ENCODE data around the gene PADI1.

PADI1 gene

DNA sequence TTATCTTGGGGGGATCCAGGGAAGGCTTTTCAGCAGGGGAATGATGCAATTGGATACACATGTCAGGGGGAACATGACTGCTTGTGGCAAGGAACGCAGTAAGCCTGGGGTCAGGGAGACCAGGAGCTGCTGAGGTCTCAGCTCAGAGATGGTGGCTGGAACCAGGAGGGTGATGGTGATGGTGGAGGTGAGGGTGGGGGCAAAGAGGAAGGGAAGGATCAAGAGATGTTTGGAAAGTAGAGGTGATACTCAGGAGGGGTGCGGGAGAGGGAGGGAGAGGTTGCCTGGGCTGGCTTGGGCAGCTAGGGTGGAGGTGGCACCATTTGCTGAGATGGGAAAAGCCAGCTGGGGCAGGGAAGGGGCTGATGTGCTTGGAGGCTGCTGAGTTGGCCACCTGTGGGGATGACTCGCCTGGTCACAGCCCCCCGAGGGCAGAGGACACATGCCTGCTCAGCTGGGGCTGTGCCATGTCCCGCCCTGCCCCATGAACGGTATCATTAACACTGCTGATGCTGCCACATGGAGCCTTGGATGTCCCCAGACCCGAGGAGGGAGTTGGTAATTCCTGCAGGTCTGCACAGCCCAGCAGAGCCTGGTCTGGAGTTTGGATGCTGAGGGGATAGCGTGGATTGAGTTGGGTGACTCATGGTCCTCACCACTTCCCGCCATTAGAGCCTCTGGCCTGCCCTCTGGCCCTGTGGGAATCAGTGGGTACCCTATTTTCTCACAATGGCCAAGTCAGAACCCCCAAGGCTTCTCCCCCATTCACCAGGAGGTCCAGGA lies 6.3 kb upstream of the PADI1 start (continued):
- TF ChIP-seq, protein P1, sequence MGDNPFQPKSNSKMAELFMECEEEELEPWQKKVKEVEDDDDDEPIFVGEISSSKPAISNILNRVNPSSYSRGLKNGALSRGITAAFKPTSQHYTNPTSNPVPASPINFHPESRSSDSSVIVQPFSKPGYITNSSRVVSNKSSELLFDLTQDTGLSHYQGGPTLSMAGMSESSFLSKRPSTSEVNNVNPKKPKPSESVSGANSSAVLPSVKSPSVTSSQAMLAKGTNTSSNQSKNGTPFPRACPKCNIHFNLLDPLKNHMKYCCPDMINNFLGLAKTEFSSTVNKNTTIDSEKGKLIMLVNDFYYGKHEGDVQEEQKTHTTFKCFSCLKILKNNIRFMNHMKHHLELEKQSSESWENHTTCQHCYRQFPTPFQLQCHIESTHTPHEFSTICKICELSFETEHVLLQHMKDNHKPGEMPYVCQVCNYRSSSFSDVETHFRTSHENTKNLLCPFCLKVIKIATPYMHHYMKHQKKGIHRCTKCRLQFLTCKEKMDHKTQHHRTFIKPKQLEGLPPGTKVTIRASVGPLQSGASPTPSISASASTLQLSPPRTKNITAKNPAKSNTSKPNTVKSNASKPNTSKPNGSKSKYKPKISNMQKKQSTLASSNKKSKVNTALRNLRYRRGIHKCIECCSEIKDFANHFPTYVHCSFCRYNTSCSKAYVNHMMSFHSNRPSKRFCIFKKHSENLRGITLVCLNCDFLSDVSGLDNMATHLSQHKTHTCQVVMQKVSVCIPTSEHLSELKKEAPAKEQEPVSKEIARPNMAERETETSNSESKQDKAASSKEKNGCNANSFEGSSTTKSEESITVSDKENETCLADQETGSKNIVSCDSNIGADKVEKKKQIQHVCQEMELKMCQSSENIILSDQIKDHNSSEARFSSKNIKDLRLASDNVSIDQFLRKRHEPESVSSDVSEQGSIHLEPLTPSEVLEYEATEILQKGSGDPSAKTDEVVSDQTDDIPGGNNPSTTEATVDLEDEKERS (tag by site-specific recombination; IDR thresholded peaks at IDR 0.05), result no peak
- TF ChIP-seq, protein P2, sequence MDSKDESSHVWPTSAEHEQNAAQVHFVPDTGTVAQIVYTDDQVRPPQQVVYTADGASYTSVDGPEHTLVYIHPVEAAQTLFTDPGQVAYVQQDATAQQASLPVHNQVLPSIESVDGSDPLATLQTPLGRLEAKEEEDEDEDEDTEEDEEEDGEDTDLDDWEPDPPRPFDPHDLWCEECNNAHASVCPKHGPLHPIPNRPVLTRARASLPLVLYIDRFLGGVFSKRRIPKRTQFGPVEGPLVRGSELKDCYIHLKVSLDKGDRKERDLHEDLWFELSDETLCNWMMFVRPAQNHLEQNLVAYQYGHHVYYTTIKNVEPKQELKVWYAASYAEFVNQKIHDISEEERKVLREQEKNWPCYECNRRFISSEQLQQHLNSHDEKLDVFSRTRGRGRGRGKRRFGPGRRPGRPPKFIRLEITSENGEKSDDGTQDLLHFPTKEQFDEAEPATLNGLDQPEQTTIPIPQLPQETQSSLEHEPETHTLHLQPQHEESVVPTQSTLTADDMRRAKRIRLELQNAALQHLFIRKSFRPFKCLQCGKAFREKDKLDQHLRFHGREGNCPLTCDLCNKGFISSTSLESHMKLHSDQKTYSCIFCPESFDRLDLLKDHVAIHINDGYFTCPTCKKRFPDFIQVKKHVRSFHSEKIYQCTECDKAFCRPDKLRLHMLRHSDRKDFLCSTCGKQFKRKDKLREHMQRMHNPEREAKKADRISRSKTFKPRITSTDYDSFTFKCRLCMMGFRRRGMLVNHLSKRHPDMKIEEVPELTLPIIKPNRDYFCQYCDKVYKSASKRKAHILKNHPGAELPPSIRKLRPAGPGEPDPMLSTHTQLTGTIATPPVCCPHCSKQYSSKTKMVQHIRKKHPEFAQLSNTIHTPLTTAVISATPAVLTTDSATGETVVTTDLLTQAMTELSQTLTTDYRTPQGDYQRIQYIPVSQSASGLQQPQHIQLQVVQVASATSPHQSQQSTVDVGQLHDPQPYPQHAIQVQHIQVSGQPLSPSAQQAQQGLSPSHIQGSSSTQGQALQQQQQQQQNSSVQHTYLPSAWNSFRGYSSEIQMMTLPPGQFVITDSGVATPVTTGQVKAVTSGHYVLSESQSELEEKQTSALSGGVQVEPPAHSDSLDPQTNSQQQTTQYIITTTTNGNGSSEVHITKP (tag by site-specific recombination; IDR thresholded peaks at IDR 0.05), result peak; percentile 52
- TF ChIP-seq ZNF404 (tag by site-specific recombination; IDR thresholded peaks at IDR 0.05) (no peak), PRDM1 (tag by site-specific recombination; IDR thresholded peaks at IDR 0.05) (no peak), ZNF341 (tag by site-specific recombination; IDR thresholded peaks at IDR 0.05; ENCODE audit: low read depth) (0 out of 2 replicates have a peak, but pooled peaks have one; percentile 16), SP7 (tag by site-specific recombination; IDR thresholded peaks at IDR 0.05) (peak; percentile 69), ZNF221 (tag by site-specific recombination; IDR thresholded peaks at IDR 0.05; ENCODE audit: borderline replicate concordance) (no peak), KLF1 (tag by site-specific recombination; IDR thresholded peaks at IDR 0.05) (no peak), ZSCAN30 (tag by site-specific recombination; IDR thresholded peaks at IDR 0.05) (no peak), ZIC2 (tag by site-specific recombination; IDR thresholded peaks at IDR 0.05) (peak; percentile 94), ZNF16 (tag by site-specific recombination; IDR thresholded peaks at IDR 0.05; ENCODE audit: low read depth) (no peak), ZNF600 (tag by site-specific recombination; IDR thresholded peaks at IDR 0.05) (peak; percentile 66; the same call in 1 of the 2 replicates), ZNF548 (tag by site-specific recombination; IDR thresholded peaks at IDR 0.05) (no peak), HOXC10 (CRISPR knock-in tag; IDR thresholded peaks at IDR 0.05) (no peak), ZNF23 (tag by site-specific recombination; IDR thresholded peaks at IDR 0.05; ENCODE audit: borderline replicate concordance) (no peak), ZBTB48 (tag by site-specific recombination; IDR thresholded peaks at IDR 0.05) (peak; percentile 39; the same call in 1 of the 2 replicates)
- TF ChIP-seq, protein P3, sequence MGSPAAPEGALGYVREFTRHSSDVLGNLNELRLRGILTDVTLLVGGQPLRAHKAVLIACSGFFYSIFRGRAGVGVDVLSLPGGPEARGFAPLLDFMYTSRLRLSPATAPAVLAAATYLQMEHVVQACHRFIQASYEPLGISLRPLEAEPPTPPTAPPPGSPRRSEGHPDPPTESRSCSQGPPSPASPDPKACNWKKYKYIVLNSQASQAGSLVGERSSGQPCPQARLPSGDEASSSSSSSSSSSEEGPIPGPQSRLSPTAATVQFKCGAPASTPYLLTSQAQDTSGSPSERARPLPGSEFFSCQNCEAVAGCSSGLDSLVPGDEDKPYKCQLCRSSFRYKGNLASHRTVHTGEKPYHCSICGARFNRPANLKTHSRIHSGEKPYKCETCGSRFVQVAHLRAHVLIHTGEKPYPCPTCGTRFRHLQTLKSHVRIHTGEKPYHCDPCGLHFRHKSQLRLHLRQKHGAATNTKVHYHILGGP (tag by site-specific recombination; IDR thresholded peaks at IDR 0.05), result no peak
- TF ChIP-seq, protein P4, sequence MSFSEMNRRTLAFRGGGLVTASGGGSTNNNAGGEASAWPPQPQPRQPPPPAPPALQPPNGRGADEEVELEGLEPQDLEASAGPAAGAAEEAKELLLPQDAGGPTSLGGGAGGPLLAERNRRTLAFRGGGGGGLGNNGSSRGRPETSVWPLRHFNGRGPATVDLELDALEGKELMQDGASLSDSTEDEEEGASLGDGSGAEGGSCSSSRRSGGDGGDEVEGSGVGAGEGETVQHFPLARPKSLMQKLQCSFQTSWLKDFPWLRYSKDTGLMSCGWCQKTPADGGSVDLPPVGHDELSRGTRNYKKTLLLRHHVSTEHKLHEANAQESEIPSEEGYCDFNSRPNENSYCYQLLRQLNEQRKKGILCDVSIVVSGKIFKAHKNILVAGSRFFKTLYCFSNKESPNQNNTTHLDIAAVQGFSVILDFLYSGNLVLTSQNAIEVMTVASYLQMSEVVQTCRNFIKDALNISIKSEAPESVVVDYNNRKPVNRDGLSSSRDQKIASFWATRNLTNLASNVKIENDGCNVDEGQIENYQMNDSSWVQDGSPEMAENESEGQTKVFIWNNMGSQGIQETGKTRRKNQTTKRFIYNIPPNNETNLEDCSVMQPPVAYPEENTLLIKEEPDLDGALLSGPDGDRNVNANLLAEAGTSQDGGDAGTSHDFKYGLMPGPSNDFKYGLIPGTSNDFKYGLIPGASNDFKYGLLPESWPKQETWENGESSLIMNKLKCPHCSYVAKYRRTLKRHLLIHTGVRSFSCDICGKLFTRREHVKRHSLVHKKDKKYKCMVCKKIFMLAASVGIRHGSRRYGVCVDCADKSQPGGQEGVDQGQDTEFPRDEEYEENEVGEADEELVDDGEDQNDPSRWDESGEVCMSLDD (tag by site-specific recombination; IDR thresholded peaks at IDR 0.05), result no peak
- TF ChIP-seq, protein P5, sequence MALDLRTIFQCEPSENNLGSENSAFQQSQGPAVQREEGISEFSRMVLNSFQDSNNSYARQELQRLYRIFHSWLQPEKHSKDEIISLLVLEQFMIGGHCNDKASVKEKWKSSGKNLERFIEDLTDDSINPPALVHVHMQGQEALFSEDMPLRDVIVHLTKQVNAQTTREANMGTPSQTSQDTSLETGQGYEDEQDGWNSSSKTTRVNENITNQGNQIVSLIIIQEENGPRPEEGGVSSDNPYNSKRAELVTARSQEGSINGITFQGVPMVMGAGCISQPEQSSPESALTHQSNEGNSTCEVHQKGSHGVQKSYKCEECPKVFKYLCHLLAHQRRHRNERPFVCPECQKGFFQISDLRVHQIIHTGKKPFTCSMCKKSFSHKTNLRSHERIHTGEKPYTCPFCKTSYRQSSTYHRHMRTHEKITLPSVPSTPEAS (tag by site-specific recombination; IDR thresholded peaks at IDR 0.05), result no peak
- TF ChIP-seq, protein P6, sequence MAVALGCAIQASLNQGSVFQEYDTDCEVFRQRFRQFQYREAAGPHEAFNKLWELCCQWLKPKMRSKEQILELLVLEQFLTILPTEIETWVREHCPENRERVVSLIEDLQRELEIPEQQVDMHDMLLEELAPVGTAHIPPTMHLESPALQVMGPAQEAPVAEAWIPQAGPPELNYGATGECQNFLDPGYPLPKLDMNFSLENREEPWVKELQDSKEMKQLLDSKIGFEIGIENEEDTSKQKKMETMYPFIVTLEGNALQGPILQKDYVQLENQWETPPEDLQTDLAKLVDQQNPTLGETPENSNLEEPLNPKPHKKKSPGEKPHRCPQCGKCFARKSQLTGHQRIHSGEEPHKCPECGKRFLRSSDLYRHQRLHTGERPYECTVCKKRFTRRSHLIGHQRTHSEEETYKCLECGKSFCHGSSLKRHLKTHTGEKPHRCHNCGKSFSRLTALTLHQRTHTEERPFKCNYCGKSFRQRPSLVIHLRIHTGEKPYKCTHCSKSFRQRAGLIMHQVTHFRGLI (tag by site-specific recombination; IDR thresholded peaks at IDR 0.05), result no peak
- TF ChIP-seq, protein P7, sequence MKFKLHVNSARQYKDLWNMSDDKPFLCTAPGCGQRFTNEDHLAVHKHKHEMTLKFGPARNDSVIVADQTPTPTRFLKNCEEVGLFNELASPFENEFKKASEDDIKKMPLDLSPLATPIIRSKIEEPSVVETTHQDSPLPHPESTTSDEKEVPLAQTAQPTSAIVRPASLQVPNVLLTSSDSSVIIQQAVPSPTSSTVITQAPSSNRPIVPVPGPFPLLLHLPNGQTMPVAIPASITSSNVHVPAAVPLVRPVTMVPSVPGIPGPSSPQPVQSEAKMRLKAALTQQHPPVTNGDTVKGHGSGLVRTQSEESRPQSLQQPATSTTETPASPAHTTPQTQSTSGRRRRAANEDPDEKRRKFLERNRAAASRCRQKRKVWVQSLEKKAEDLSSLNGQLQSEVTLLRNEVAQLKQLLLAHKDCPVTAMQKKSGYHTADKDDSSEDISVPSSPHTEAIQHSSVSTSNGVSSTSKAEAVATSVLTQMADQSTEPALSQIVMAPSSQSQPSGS (tag by site-specific recombination; IDR thresholded peaks at IDR 0.05; ENCODE audit: low read depth), result no peak

Measured in HEK293 (cell line).